Femur (tissue), 1 donor: ENCODE measurements around the gene EFCAB6.

ENCODE experiments used
- DNase-seq: peaks from one replicate; pipeline ENCODE4 v3.0.0-alpha.2; 2017

Gene EFCAB6

GRCh38 chr22:43847376-43848289, 35.5 kb upstream of the EFCAB6 start:
- no peak for DNase-seq

DNA sequence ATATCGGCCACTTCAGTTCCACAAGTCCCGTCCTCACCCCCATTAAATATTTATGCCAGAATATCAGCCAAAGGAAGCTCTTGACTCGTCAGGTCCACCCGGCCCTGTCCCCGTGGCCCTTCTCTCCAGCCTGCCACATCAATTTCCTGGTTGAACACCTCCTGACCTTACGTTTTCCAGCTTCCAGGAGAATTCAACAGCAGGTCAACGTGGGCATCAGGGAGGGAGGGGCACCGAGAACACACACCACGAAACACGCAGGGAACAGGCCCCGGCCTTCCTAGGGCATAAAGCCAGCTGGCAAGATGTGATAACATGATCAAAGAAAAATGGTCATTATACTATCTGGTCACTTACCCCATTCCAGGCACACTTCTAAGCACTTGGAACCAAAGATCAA, 34.9 kb upstream of the EFCAB6 start:
- DNase-seq, result no peak

DNA sequence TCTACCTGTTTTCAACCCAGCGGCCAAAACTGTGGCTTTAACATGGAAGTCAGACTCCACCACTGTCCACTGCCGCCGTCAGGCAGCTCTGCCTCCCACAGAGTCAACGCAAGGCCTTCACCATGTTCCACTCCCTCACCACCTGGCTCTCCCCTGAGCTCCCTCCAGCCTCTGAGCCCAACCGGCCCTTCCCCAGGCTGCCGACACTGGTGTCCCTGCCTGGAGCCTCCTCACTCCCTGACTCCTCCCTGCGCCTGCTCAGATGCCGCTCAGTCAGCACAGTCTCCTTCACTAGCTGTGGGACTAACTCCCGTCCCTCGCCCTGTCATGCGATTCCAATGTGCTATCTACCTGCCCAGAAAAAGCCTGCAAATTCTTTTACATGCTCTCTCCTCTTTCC, 33.9 kb upstream of the EFCAB6 start:
- DNase-seq, result no peak

GRCh38 chr22:43844560-43845545, 32.7 kb upstream of the EFCAB6 start:
- DNase-seq, result no peak

DNA sequence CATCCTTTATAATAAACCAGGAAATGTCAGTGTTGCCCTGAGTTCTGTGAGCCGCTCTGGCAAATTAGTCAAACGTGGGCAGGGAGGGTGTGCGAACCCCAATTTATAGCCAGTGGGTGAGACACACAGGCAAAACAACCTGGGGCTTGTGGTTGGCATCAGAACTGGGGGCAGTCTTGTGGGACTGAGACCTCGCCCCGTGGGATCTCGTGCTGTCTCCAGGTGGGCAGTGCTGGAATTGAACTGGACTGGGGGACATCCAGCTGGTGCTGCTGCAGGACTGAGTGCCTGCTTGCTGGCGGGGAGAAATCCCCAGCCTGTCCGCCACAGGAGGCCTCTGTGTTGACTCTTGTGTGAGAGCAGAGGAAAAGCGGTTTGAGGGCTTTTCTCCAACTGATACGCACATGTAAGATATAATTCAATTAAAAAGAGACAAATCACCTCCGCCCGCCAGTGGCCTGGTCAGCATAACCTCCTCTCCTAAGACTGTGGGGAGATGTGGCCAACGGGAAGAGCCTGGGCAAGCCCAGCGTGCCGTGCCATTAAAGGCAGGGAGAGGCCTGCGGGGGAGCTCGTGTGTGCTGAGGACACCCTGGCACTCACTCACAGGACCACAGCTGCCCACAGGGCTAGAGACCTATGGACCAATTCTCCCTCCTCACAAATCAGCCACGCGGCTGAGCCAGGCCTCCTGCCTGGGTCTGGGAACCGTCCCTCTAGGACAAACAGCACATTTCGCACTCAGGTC, 31.9 kb upstream of the EFCAB6 start:
- no peak for DNase-seq

DNA sequence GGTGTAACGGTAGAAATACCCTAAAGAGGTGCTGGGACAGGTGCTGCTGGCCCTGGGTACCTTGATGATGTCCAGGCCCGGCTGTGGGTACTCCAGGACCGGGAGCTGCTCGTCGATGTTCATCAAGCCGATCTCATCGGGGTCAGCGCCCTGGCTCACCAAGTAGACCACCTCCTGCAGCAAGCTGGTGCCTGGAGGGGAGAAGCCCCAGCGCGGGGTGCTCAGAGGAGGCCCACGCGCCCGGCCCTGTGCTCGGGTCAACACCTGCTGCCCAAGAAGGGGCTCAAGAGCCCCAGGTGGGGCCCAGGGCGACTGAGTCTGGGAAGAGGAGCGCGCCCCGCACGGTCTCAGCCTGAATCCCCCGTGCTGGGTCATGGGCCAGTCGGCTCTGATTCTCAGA, 29.6 kb upstream of the EFCAB6 start:
- no peak for DNase-seq

DNA sequence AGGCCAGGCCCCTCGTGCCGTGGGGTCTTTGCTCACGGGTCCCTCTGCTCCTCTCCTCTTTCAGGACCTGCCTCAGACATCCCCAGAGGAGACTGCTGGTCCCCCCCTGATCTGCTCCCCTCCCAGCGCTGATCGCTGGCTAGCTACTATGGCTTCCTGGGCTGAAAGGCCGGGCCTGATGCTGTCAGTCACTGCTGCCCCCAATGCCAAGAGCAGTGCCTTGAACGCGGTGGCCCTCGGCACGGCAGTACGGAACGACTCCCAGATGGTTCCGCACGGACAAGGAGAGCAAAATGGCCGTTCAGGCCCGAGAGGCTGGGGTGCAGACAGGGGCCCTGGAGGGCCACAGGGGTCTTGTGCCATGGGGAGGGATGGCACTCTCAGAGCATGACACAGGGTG, 28.7 kb upstream of the EFCAB6 start:
- DNase-seq, result no peak

DNA sequence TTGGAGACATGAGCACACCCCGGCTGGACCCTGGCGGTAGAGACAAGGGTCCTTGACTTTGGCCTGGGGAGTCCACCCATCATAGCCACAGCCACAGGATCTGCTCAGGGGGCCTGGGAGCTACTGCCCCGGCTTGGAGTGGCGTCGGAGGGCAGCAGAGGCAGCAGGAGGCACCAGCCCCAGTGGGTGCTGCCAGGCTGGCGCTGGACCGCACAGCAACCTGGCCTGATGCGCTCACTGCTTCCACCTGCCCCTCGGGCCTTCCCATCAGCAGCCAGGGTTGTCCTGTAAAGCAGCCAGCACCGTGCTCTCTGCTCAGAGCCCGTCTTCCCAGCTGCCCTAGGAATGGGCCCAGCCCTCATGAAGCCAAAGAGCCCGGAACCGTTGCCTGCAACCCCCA, 28.3 kb upstream of the EFCAB6 start:
- DNase-seq, result no peak

GRCh38 chr22:43839781-43840180, 27.7 kb upstream of the EFCAB6 start:
- no peak for DNase-seq

DNA sequence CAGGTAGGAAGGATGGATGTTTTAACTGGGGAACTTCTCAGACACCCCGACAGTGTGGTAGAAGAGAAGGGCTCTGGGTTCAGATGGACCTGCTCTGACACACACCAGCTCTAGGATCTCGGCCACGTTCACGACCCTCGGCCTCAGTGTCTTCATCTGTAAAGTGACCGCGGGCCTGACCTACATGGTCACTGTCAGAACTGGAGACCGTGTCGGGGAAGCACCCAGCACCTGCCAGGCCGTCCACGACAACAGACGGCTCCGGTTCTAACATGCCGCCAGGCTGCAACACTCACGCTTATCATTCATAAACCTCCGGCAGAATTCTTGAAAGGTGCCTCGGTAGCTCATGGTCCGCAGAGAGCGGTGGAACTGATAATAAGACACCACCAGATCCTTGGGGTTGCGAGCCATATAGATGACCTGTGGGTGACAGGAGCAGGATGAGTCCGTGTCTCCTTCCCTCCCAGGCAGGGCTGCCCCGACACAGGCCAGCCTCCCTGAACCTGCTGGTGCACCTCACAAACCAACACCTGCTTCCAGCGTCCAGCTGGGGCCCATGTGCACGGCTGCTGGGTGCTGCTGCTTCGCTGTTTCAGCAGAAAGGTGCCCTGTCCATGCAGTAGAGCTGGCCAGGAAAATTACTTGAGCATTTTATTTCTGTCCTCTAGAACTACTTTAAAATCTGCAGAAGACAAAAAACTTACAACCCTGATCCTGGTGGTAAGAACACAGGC, 26.6 kb upstream of the EFCAB6 start:
- no peak for DNase-seq

GRCh38 chr22:43838161-43838560, 26.1 kb upstream of the EFCAB6 start:
- no peak for DNase-seq

- no peak for DNase-seq
These were observed 25.6 kb upstream of the EFCAB6 start for GRCh38 chr22:43837666-43838065.

- no peak for DNase-seq
These were observed 23.6 kb upstream of the EFCAB6 start for GRCh38 chr22:43835736-43836135.

DNA sequence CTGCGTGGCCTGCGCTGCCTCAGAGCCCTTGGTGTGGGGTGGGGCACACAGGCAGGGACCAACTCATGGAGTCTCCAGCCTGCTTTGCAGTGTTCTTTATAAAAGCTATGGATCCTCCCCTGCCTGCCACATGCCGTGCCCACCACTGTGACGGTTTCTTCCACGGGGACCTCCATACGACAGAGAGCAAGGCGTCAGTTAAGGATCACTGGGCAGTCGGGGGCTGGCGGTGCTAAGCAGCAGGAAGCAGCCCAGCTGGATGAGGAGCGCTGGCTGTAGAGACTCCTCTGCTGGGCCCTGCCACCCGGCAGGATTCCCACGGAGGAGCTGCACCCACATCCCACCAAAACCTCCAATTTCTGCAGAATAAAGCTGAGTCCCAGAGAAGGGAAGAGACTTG, 23.1 kb upstream of the EFCAB6 start:
- DNase-seq, result no peak

- no peak for DNase-seq
These were observed 21.5 kb upstream of the EFCAB6 start for GRCh38 chr22:43833286-43834240.

GRCh38 chr22:43832393-43833265, 20.5 kb upstream of the EFCAB6 start:
- DNase-seq, result no peak

- no peak for DNase-seq
These were observed 19.7 kb upstream of the EFCAB6 start for GRCh38 chr22:43831561-43832392.

GRCh38 chr22:43830931-43831560, 18.9 kb upstream of the EFCAB6 start:
- DNase-seq, result no peak
